Measurements from ENCODE around the gene BORCS8.
"Not testable (repeated sequence)": the region's sequence is repeated elsewhere in the genome, so short reads cannot be mapped to it uniquely, and the experiment has no call there.

BORCS8 gene
- total RNA-seq: 9.5 to 11.4 reads per million in 2 donors

GRCh38 chr19:19192078-19192882 lies at the start of gene BORCS8, which contains the start of gene RFXANK:
BORCS8 (minus strand) TSS chr19:19192152; CDS start chr19:19192117, 35 bp downstream.
RFXANK (plus strand) TSS chr19:19192258; CDS start chr19:19193947, 1,689 bp downstream.
- DNase-seq: peak; percentile 74

GRCh38 chr19:19240476-19240875 lies 48.5 kb upstream of the BORCS8 start:
- no peak for DNase-seq

GRCh38 chr19:19239675-19240074 lies 47.7 kb upstream of the BORCS8 start:
- DNase-seq: no peak

- DNase-seq: no peak
Measured at GRCh38 chr19:19238126-19238894, 46.4 kb upstream of the BORCS8 start.

GRCh38 chr19:19236173-19236572 lies 44.2 kb upstream of the BORCS8 start:
- DNase-seq: no peak

- DNase-seq: no peak
Measured at GRCh38 chr19:19234220-19234816, 42.4 kb upstream of the BORCS8 start.

GRCh38 chr19:19232261-19232721 lies 40.3 kb upstream of the BORCS8 start:
- no peak for DNase-seq

GRCh38 chr19:19230999-19231398 lies 39.0 kb upstream of the BORCS8 start:
- DNase-seq: no peak

- DNase-seq: no peak
Measured at GRCh38 chr19:19229701-19230100, 37.7 kb upstream of the BORCS8 start.

- no peak for DNase-seq
Measured at GRCh38 chr19:19227217-19227616, 35.3 kb upstream of the BORCS8 start.

- DNase-seq: no peak
Measured at GRCh38 chr19:19226663-19227062, 34.7 kb upstream of the BORCS8 start.

- DNase-seq: no peak
Measured at GRCh38 chr19:19226204-19226603, 34.3 kb upstream of the BORCS8 start.

- DNase-seq: peak; percentile 46
Measured at GRCh38 chr19:19224852-19225494, 33.0 kb upstream of the BORCS8 start.

GRCh38 chr19:19224150-19224851 lies 32.3 kb upstream of the BORCS8 start:
- DNase-seq: no peak

GRCh38 chr19:19223636-19224035 lies 31.7 kb upstream of the BORCS8 start:
- DNase-seq: no peak

GRCh38 chr19:19223060-19223459 lies 31.1 kb upstream of the BORCS8 start:
- DNase-seq: no peak

GRCh38 chr19:19221000-19221399 lies 29.0 kb upstream of the BORCS8 start:
- DNase-seq: not testable (repeated sequence)

GRCh38 chr19:19218911-19219310 lies 27.0 kb upstream of the BORCS8 start:
- no peak for DNase-seq

GRCh38 chr19:19217099-19217498 lies 25.1 kb upstream of the BORCS8 start:
- no peak for DNase-seq

- DNase-seq: no peak
Measured at GRCh38 chr19:19215792-19216191, 23.8 kb upstream of the BORCS8 start.

- DNase-seq: no peak
Measured at GRCh38 chr19:19214892-19215291, 22.9 kb upstream of the BORCS8 start.

- no peak for DNase-seq
Measured at GRCh38 chr19:19214159-19214490, 22.2 kb upstream of the BORCS8 start.

All from activated gamma-delta T cell (primary cell).